Ascending aorta (tissue), 2 donors: ENCODE results near the gene CCDC28A. TPM values are rescaled to one million over a fixed set of nuclear protein-coding genes. Genes with fewer than 3 reads are reported as not detected.

ENCODE experiments used
- DNase-seq, 2 donors: peaks; one replicate each; pipeline ENCODE4 v3.0.0-alpha.2; 2019; ENCODE audit warnings: low spot score in 2 of 2
- H3K27ac ChIP-seq, 2 donors: fragments of 200-600 bp; sonication (generic); one replicate each; pipeline ENCODE4 v1.5.1; 2016 to 2017; ENCODE audit warnings: mild to moderate bottlenecking in 1 of 2
- H3K27me3 ChIP-seq: fragments of 200-600 bp; sonication (generic); one replicate; pipeline ENCODE4 v1.5.1; 2017
- H3K36me3 ChIP-seq, 2 donors: fragments of 200-600 bp; sonication (generic); one replicate each; pipeline ENCODE4 v1.5.1; 2016
- H3K4me1 ChIP-seq, 2 donors: fragments of 200-600 bp; sonication (generic); one replicate each; pipeline ENCODE4 v1.5.1; 2016 to 2017; ENCODE audit warnings: mild to moderate bottlenecking in 1 of 2
- H3K4me3 ChIP-seq, 2 donors: fragments of 200-600 bp; sonication (generic); one replicate each; pipeline ENCODE4 v1.5.1; 2016 to 2017; ENCODE audit warnings: mild to moderate bottlenecking in 1 of 2
- H3K9me3 ChIP-seq, 2 donors: fragments of 200-600 bp; sonication (generic); one replicate each; pipeline ENCODE4 v1.5.1; 2016
- CTCF ChIP-seq, 3 experiments: fragments of 200-600 bp in 2 of 3; fragments of 450-650 bp in 1 of 3; sonication (generic) in 2 of 3; IDR thresholded peaks; one replicate each; pipeline ENCODE4 v1.5.1; 2016 to 2019; ENCODE audit warnings: antibody characterized with exemption in 3 of 3, mild to moderate bottlenecking in 1 of 3, moderate library complexity in 1 of 3
- intact Hi-C: fragments of 100-400 bp; cut with DNase I; formaldehyde crosslinking; loops from one replicate; pipeline ENCODE4 v1.15.1; 2023
- total RNA-seq: library from RNA; depleted of rRNA; stranded (reverse); fragments of >200 nt; gene quantifications from one replicate; pipeline ENCODE4 v1.1.0, GENCODE V29; 2016

Gene CCDC28A
- total RNA-seq, 1 donor from 2014 or later, result 0.32 TPM

- H3K27ac ChIP-seq, result no peak overlapping the region
- DNase-seq, result no peak
Observed at GRCh38 chr6:138803861-138804260, 30.3 kb downstream of the CCDC28A start.

GRCh38 chr6:138805016-138805765, 31.6 kb downstream of the CCDC28A start:
- Histone ChIP-seq H3K4me1 (no peaks in the 10 kb centered on the region), H3K27ac (no peak overlapping the region), H3K36me3 (no peaks in the 10 kb centered on the region), H3K4me3 (no peak overlapping the region), H3K9me3 (no peaks in the 10 kb centered on the region), H3K27me3 (no peaks in the 10 kb centered on the region)
- intact Hi-C loops, result no loop called here
- no peak for DNase-seq
- TF ChIP-seq CTCF (IDR thresholded peaks at IDR 0.05), result no peak

More at GRCh38 chr6:138803861-138804260, 30.3 kb downstream of the CCDC28A start:
- H3K4me3 ChIP-seq, result no peak overlapping the region
- TF ChIP-seq CTCF (IDR thresholded peaks at IDR 0.05), result no peak
- intact Hi-C loops, result no loop called here
- no peaks in the 10 kb centered on the region for H3K4me1 ChIP-seq
- H3K27me3 ChIP-seq, result no peaks in the 10 kb centered on the region
- no peaks in the 10 kb centered on the region for H3K36me3 ChIP-seq
- no peaks in the 10 kb centered on the region for H3K9me3 ChIP-seq

GRCh38 chr6:138806889-138807288, 33.3 kb downstream of the CCDC28A start:
- Histone ChIP-seq H3K4me3 (no peak overlapping the region), H3K27ac (no peak overlapping the region), H3K27me3 (no peaks in the 10 kb centered on the region), H3K9me3 (no peaks in the 10 kb centered on the region), H3K4me1 (no peaks in the 10 kb centered on the region), H3K36me3 (no peaks in the 10 kb centered on the region)
- intact Hi-C loops, result no loop called here
- TF ChIP-seq CTCF (IDR thresholded peaks at IDR 0.05), result no peak
- DNase-seq, result no peak

GRCh38 chr6:138809677-138810076, 36.1 kb downstream of the CCDC28A start:
- Histone ChIP-seq H3K4me1 (no peaks in the 10 kb centered on the region), H3K4me3 (no peak overlapping the region), H3K9me3 (no peaks in the 10 kb centered on the region), H3K27me3 (no peaks in the 10 kb centered on the region), H3K27ac (no peak overlapping the region), H3K36me3 (no peaks in the 10 kb centered on the region)
- TF ChIP-seq CTCF (IDR thresholded peaks at IDR 0.05), result no peak
- no peak for DNase-seq
- intact Hi-C loops, result no loop called here

DNA sequence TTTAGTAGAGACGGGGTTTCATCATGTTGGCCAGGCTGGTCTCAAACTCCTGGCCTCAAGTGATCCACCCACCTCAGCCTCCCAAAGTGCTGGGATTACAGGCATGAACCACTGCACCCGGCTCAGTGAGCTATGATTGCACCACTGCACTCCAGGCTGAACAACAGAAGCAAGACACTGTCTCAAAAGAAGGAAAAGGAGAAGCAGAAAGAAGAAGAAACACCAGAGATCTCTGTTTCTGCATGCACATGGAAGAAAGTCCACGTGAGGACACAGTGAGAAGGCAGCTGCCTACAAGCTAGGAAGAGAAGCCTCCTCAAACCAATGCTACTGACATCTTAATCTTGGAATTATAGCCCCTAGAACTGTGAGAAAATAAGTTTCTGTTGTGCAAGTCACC, 38.3 kb downstream of the CCDC28A start:
- Histone ChIP-seq H3K36me3 (no peaks in the 10 kb centered on the region), H3K4me3 (no peak overlapping the region), H3K9me3 (no peaks in the 10 kb centered on the region), H3K4me1 (no peaks in the 10 kb centered on the region), H3K27me3 (no peaks in the 10 kb centered on the region), H3K27ac (no peak overlapping the region)
- no peak for TF ChIP-seq CTCF (IDR thresholded peaks at IDR 0.05)
- intact Hi-C loops, result no loop called here
- no peak for DNase-seq
